Activated CD8-positive, alpha-beta T cell treated with anti-CD3 and anti-CD28 coated beads for 36 hours (primary cell): ENCODE data around the gene PPFIBP2. TPM values are rescaled to one million over a fixed set of nuclear protein-coding genes. Genes with fewer than 3 reads are reported as not detected.

Experiments used
- ATAC-seq: fragments of 200-7000 bp; cut with Tn5 transposase; one replicate; pipeline ENCODE4 v1.10.0; 2021; ENCODE audit warnings: mild to moderate bottlenecking, moderate library complexity
- CTCF ChIA-PET: fragments of 350-600 bp; sonication (Branson Sonifier 250); formaldehyde crosslinking; loops from one replicate; lab custom pipeline; 2021; ENCODE audit warnings: antibody characterized with exemption; lab: Charles Lee
- POLR2A ChIA-PET: fragments of 350-600 bp; sonication (Branson Sonifier 250); formaldehyde crosslinking; loops from one replicate; lab custom pipeline; 2021; ENCODE audit warnings: antibody characterized with exemption; lab: Charles Lee
- DNase-seq: peaks from one replicate; pipeline ENCODE4 v3.0.0-alpha.2; 2020
- H3K27ac Mint-ChIP-seq: one replicate; pipeline ENCODE4 v1.8.0; 2021; ENCODE audit warnings: mild to moderate bottlenecking, mixed read lengths
- H3K27me3 Mint-ChIP-seq: one replicate; pipeline ENCODE4 v1.8.0; 2021; ENCODE audit warnings: mixed read lengths
- H3K36me3 Mint-ChIP-seq: one replicate; pipeline ENCODE4 v1.8.0; 2021; ENCODE audit warnings: low read depth, mixed read lengths
- H3K4me1 Mint-ChIP-seq: one replicate; pipeline ENCODE4 v1.8.0; 2021; ENCODE audit warnings: low read depth, mixed read lengths
- H3K4me3 Mint-ChIP-seq: one replicate; pipeline ENCODE4 v1.8.0; 2021; ENCODE audit warnings: mild to moderate bottlenecking, moderate library complexity, mixed read lengths
- H3K9me3 Mint-ChIP-seq: one replicate; pipeline ENCODE4 v1.8.0; 2021; ENCODE audit warnings: mixed read lengths
- intact Hi-C: fragments of 100-400 bp; cut with micrococcal nuclease; formaldehyde crosslinking; loops from one replicate; pipeline ENCODE4 v1.10.0; 2022
- total RNA-seq, 2 experiments: library from RNA; stranded (reverse); gene quantifications; one replicate each; pipeline ENCODE4 v1.2.3, GENCODE V29; 2021
- TF ChIP-seq, protein P1 (sequence below): fragments of 200-600 bp; IDR thresholded peaks from one replicate; pipeline ENCODE4 v1.8.0; 2022; ENCODE audit warnings: antibody characterized with exemption, mild to moderate bottlenecking

The PPFIBP2 gene
- total RNA-seq, 2 experiments from 2014 or later: 13.3 to 14.2 TPM

- TF ChIP-seq, protein P1, sequence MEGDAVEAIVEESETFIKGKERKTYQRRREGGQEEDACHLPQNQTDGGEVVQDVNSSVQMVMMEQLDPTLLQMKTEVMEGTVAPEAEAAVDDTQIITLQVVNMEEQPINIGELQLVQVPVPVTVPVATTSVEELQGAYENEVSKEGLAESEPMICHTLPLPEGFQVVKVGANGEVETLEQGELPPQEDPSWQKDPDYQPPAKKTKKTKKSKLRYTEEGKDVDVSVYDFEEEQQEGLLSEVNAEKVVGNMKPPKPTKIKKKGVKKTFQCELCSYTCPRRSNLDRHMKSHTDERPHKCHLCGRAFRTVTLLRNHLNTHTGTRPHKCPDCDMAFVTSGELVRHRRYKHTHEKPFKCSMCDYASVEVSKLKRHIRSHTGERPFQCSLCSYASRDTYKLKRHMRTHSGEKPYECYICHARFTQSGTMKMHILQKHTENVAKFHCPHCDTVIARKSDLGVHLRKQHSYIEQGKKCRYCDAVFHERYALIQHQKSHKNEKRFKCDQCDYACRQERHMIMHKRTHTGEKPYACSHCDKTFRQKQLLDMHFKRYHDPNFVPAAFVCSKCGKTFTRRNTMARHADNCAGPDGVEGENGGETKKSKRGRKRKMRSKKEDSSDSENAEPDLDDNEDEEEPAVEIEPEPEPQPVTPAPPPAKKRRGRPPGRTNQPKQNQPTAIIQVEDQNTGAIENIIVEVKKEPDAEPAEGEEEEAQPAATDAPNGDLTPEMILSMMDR: no peak
- ATAC-seq (peak; percentile 75), DNase-seq (peak; percentile 42)
- Mint-ChIP-seq H3K9me3 (no peaks in the 10 kb centered on the region), H3K27ac (no peak overlapping the region), H3K4me1 (peaks cover 54% of the 10 kb centered on the region), H3K4me3 (no peak overlapping the region), H3K27me3 (no peaks in the 10 kb centered on the region), H3K36me3 (peaks cover 4% of the 10 kb centered on the region)
- ChIA-PET CTCF (interaction anchor here (1.3 kb wide), 2 partner anchors 10 to 12 kb away, joined by 4 to 5 read pairs; no protein-coding TSS in a partner anchor), POLR2A (no interaction called here)
- intact Hi-C loops: no loop called here
Measured at GRCh38 chr11:7527029-7527428, 13.2 kb downstream of the PPFIBP2 start.

DNA sequence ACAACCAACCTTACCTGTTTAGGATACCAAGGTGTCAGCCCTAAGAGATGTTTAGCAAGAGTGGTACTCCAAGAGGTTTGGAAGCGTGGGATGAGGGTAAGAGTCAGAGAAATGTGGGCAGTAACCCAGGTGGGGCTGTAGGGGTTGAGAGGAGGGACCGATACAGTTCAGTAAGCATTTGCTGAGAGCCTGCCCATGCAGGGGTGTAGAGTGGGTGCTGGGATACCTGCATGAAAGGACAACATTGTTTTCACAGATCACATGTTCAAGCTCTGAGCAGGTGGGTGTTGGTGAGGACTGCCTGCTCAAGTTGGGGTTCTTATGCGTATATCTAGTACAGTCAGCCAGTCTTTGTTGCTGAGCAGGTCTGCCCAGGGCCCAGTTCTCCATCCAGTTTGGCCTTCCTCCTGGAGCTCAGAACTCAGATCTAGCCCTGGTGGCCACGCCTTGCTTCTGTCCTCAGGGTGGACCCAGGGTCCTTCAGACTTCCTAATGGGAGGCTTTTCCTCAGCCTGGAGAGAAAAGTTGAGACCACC is 14.8 kb downstream of the PPFIBP2 start:
- Mint-ChIP-seq H3K27ac (no peak overlapping the region), H3K4me3 (no peak overlapping the region), H3K4me1 (peaks cover 56% of the 10 kb centered on the region), H3K27me3 (no peaks in the 10 kb centered on the region), H3K9me3 (no peaks in the 10 kb centered on the region), H3K36me3 (peaks cover 4% of the 10 kb centered on the region)
- POLR2A ChIA-PET: no interaction called here
- TF ChIP-seq, protein P1: no peak
- DNase-seq (no peak), ATAC-seq (no peak)
- intact Hi-C loops: no loop called here
- CTCF ChIA-PET: no interaction called here

DNA sequence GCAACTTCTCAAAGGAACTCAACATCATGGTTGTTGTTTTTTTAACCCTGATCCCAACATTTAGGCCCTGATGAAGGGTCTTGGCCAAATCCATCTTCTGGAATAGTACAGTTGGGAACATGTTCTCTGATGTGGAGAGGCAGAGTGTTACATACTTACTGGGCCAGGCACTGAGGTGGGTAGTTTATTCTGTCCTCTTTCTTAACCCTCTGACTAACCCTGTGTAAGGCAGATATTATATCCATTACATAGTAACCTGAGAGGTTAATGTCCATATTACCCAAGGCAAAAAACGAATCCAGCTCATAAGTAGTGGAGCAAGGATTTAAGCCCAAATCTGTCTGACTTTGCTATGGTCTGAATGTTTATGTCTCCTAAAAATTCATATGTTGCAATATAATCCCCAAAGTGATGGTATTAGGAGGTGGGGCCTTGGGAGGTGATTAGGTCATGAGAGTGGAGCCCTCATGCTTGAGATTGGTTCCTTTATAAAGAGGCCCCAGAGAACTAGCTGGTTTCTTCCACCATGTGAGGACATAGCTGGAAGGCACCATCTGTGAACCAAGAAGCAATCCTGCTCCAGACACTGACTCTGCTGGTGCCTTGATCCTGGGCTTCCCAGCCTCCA is 16.3 kb downstream of the PPFIBP2 start:
- Mint-ChIP-seq H3K4me1 (peaks cover 54% of the 10 kb centered on the region), H3K4me3 (no peak overlapping the region), H3K27ac (no peak overlapping the region), H3K27me3 (no peaks in the 10 kb centered on the region), H3K9me3 (no peaks in the 10 kb centered on the region), H3K36me3 (peaks cover 4% of the 10 kb centered on the region)
- intact Hi-C loops: no loop called here
- no peak for DNase-seq
- CTCF ChIA-PET: interaction anchor here (1.0 to 1.5 kb wide), 2 partner anchors 9 to 17 kb away, joined by 4 to 7 read pairs; partner anchors contain the start of gene PPFIBP2
- no peak for ATAC-seq
- TF ChIP-seq, protein P1: no peak
- POLR2A ChIA-PET: interaction anchor here (1.3 to 1.4 kb wide), 2 partner anchors 8 kb away, joined by 3 to 4 read pairs; no protein-coding TSS in a partner anchor

GRCh38 chr11:7531011-7531410 is 17.2 kb downstream of the PPFIBP2 start:
- intact Hi-C loops: no loop called here
- Mint-ChIP-seq H3K36me3 (peaks cover 4% of the 10 kb centered on the region), H3K27me3 (peaks cover 2% of the 10 kb centered on the region), H3K4me3 (no peak overlapping the region), H3K27ac (no peak overlapping the region), H3K4me1 (peaks cover 52% of the 10 kb centered on the region), H3K9me3 (no peaks in the 10 kb centered on the region)
- TF ChIP-seq, protein P1: no peak
- ChIA-PET POLR2A (interaction anchor here (1.4 kb wide), 1 partner anchor 9 kb away, joined by 4 read pairs; no protein-coding TSS in a partner anchor), CTCF (interaction anchor here (0.7 to 1.5 kb wide), 2 partner anchors 10 to 19 kb away, joined by 3 to 4 read pairs; no protein-coding TSS in a partner anchor)
- no peak for DNase-seq
- no peak for ATAC-seq
